Kidney (tissue), 14 donors: ENCODE measurements around the gene FRMD4A. TPM values are rescaled to one million over a fixed set of nuclear protein-coding genes. Genes with fewer than 3 reads are reported as not detected.

Experiments
- DNase-seq, 5 donors: peaks; one replicate each; pipeline ENCODE4 v3.0.0-alpha.2; 2013 to 2020
- FAIRE-seq: peaks from 2 replicates; lab custom pipeline; 2012; peaks lifted over from hg19 to GRCh38; lab: Jason Lieb, UNC
- H3K27ac ChIP-seq, 2 donors: one replicate each; pipeline ENCODE4 v1.7.0; 2013; ENCODE audit warnings: low read depth in 2 of 2, low read length in 2 of 2, inconsistent platforms in 1 of 2
- H3K27me3 ChIP-seq: one replicate; pipeline ENCODE4 v1.7.1; 2013; ENCODE audit warnings: low read length, inconsistent platforms; ENCODE audit not compliant: control insufficient read depth, insufficient read depth
- H3K36me3 ChIP-seq, 3 donors: one replicate each; pipeline versions ENCODE4 v1.7.0 to v1.7.1; 2013; ENCODE audit warnings: low read length in 3 of 3, control low read depth in 1 of 3, inconsistent platforms in 1 of 3; ENCODE audit not compliant: insufficient read depth in 3 of 3, control insufficient read depth in 2 of 3
- H3K4me1 ChIP-seq, 3 donors: one replicate each; pipeline versions ENCODE4 v1.7.0 to v1.7.1; 2013; ENCODE audit warnings: low read length in 3 of 3, inconsistent platforms in 1 of 3, low read depth in 1 of 3; ENCODE audit not compliant: control insufficient read depth in 2 of 3, insufficient read depth in 2 of 3
- H3K4me3 ChIP-seq, 3 donors: one replicate each; pipeline versions ENCODE4 v1.7.0 to v1.8.1; 2013; ENCODE audit warnings: low read length in 3 of 3, control low read depth in 1 of 3, inconsistent platforms in 1 of 3
- H3K9ac ChIP-seq, 3 donors: one replicate each; pipeline versions ENCODE4 v1.7.0 to v1.7.1; 2013; ENCODE audit warnings: low read length in 3 of 3, control low read depth in 1 of 3, inconsistent platforms in 1 of 3
- H3K9me3 ChIP-seq, 3 donors: one replicate each; pipeline versions ENCODE4 v1.7.0 to v1.7.1; 2013; ENCODE audit warnings: low read length in 3 of 3, control low read depth in 1 of 3, inconsistent platforms in 1 of 3; ENCODE audit not compliant: control insufficient read depth in 2 of 3, insufficient read depth in 1 of 3
- intact Hi-C: fragments of 100-400 bp; cut with DNase I; formaldehyde crosslinking; loops from one replicate; pipeline ENCODE4 v1.11.1; 2022
- polyA plus RNA-seq: library from polyadenylated mRNA; stranded (reverse); fragments of 350-450 nt; fragmentation: Illumina TruSeq; extraction: RNeasy Lipid Tissue Mini Kit (QIAGEN cat#74804); gene quantifications from one replicate; pipeline ENCODE4 v1.2.3, GENCODE V29; 2014; ENCODE audit warnings: low read depth, low replicate concordance; ENCODE audit not compliant: insufficient read depth
- total RNA-seq: library from RNA; stranded (reverse); fragmentation: NEBNext Ultra II Directional; extraction: Animal tissue kit (Norgen Biotek cat#: 25700); gene quantifications from one replicate; pipeline ENCODE4 v1.2.1, GENCODE V29; 2021
- TF ChIP-seq, protein P1 (sequence below): IDR thresholded peaks from 3 replicates; pipeline ENCODE4 v1.5.1; 2012; ENCODE audit warnings: mild to moderate bottlenecking, moderate library complexity, borderline replicate concordance; ENCODE audit not compliant: insufficient read depth; ENCODE audit errors: extremely low read depth
- donor health status: control.
- donor health status: control.
- donor health status: control.
- donor health status: control.
- donor health status: control.
- donor health status: DM: yes; HTN: yes; CAD: no.
- donor health status: Normal renal cell carcinoma (clear cell type).

The FRMD4A gene
- total and polyA plus RNA-seq, 2 donors from 2014 or later = 16.0 to 68.2 TPM

DNA sequence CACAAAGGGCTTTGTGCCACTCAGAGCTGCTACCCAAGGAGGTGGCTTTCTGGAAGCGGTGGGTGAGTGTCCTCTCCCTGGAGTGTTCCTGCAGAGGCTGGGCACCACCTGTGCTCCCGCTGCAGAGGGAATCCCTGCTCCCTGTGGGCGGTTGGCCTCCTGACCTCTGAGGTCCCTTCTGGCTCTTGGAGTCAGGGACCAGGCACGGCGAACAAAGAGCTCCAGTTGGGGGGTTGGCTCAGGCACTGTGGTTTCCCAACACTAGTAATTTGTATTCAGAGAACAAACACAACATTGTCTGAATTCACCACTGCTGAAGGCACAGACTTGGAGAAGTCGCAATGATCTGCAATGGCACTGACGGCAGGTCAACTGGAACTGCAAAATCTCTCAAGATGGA is 415.0 kb downstream of the FRMD4A start:
- intact Hi-C loops = no loop called here
- FAIRE-seq (no peak), DNase-seq (no peak)
- Histone ChIP-seq H3K9ac (no peak overlapping the region), H3K9me3 (no peaks in the 10 kb centered on the region), H3K36me3 (no peaks in the 10 kb centered on the region), H3K27me3 (no peaks in the 10 kb centered on the region), H3K27ac (no peak overlapping the region), H3K4me3 (no peak overlapping the region), H3K4me1 (peaks cover 0 to 3% (median 0%) of the 10 kb centered on the region in 3 donors)
- TF ChIP-seq, protein P1, sequence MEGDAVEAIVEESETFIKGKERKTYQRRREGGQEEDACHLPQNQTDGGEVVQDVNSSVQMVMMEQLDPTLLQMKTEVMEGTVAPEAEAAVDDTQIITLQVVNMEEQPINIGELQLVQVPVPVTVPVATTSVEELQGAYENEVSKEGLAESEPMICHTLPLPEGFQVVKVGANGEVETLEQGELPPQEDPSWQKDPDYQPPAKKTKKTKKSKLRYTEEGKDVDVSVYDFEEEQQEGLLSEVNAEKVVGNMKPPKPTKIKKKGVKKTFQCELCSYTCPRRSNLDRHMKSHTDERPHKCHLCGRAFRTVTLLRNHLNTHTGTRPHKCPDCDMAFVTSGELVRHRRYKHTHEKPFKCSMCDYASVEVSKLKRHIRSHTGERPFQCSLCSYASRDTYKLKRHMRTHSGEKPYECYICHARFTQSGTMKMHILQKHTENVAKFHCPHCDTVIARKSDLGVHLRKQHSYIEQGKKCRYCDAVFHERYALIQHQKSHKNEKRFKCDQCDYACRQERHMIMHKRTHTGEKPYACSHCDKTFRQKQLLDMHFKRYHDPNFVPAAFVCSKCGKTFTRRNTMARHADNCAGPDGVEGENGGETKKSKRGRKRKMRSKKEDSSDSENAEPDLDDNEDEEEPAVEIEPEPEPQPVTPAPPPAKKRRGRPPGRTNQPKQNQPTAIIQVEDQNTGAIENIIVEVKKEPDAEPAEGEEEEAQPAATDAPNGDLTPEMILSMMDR = no peak

DNA sequence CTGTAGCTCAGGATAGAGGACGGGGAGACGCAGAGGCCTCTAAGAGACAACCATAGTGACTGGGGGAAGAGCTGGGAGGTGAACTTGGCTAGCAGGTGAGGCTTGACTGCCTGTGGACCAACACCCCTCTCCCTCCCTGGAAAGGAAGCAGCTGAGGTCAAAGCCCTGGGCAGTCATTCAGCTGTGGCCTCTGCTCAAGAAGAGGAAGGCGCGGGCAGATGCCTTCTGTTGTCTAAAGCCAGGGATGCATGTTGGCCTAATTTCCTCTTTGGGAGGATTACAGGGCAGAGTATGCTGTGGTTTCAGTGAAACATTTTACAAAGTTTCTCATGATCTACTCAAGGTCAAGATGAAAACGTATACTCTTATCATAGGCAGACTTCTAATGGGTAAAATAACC is 416.8 kb downstream of the FRMD4A start:
- no peak overlapping the region for H3K9ac ChIP-seq
- H3K9me3 ChIP-seq = no peaks in the 10 kb centered on the region
- no peaks in the 10 kb centered on the region for H3K27me3 ChIP-seq
- intact Hi-C loops = no loop called here
- TF ChIP-seq, protein P1 = no peak
- no peak overlapping the region for H3K4me3 ChIP-seq
- DNase-seq = peak in 4 of 5 donors; percentile 38 to 72 (median 56)
- H3K27ac ChIP-seq = no peak overlapping the region
- no peaks in the 10 kb centered on the region for H3K36me3 ChIP-seq
- peaks cover 0 to under 1% (median 0%) of the 10 kb centered on the region in 3 donors for H3K4me1 ChIP-seq
- FAIRE-seq = no peak

DNA sequence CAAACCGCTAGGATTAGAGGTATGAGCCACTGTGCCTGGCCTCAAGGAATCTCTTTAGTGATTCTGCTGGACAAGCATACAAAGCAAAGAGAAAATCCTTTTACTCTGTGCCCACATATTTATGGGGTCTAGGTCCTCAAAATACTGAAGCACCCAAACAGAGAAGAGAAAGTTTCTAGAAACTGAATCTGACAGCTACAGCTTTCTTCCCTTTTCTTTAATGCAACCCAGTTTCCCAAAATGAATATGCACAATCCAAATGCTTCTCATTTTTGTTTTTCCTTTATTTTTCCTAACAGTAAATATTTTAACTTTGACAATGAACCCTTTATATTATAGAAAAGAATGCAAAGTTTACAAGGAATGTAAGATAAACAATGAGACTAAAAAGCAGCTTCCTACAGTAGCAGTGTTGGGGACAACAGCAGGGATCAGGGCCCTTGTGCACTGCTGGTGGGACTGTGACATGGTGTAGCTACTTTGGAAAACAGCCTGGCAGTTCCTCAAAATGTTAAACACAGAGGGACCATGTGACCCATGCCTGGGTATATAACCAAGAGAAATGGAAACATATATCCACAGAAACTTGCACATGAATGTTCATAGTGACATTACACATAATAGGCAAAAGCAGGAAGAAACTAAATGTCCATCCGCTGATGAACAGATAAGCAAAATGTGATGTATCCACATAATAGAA is 418.8 kb downstream of the FRMD4A start:
- Histone ChIP-seq H3K27me3 (no peaks in the 10 kb centered on the region), H3K36me3 (no peaks in the 10 kb centered on the region), H3K9ac (no peak overlapping the region), H3K27ac (no peak overlapping the region), H3K4me3 (no peak overlapping the region), H3K9me3 (no peaks in the 10 kb centered on the region), H3K4me1 (no peaks in the 10 kb centered on the region)
- intact Hi-C loops = no loop called here
- TF ChIP-seq, protein P1 = no peak
- DNase-seq = no peak
- FAIRE-seq = no peak
